Activated CD4-positive, alpha-beta T cell treated with anti-CD3 and anti-CD28 coated beads for 36 hours (primary cell): ENCODE results near the gene THAP10. TPM values are rescaled to one million over a fixed set of nuclear protein-coding genes. Genes with fewer than 3 reads are reported as not detected.
A peak's percentile ranks its signal among the peaks of the same experiment; 100 is the strongest.

Experiments used
- ATAC-seq: fragments of 200-7000 bp; cut with Tn5 transposase; one replicate; pipeline ENCODE4 v1.10.0; 2021; ENCODE audit warnings: mild to moderate bottlenecking, moderate library complexity
- CTCF ChIA-PET: fragments of 350-600 bp; sonication (Branson Sonifier 250); formaldehyde crosslinking; loops from one replicate; lab custom pipeline; 2021; ENCODE audit warnings: antibody characterized with exemption; lab: Charles Lee
- POLR2A ChIA-PET: fragments of 350-600 bp; sonication (Branson Sonifier 250); formaldehyde crosslinking; loops from one replicate; lab custom pipeline; 2021; ENCODE audit warnings: antibody characterized with exemption, inconsistent platforms; lab: Charles Lee
- DNase-seq: peaks from one replicate; pipeline ENCODE4 v3.0.0-alpha.2; 2020
- H3K27ac Mint-ChIP-seq: one replicate; pipeline ENCODE4 v1.8.0; 2021; ENCODE audit warnings: mixed read lengths
- H3K27me3 Mint-ChIP-seq: one replicate; pipeline ENCODE4 v1.8.0; 2021; ENCODE audit warnings: mixed read lengths
- H3K36me3 Mint-ChIP-seq: one replicate; pipeline ENCODE4 v1.8.0; 2021; ENCODE audit warnings: low read depth, mixed read lengths
- H3K4me1 Mint-ChIP-seq: one replicate; pipeline ENCODE4 v1.8.0; 2021; ENCODE audit warnings: mixed read lengths
- H3K4me3 Mint-ChIP-seq: one replicate; pipeline ENCODE4 v1.8.0; 2021; ENCODE audit warnings: mild to moderate bottlenecking, moderate library complexity, mixed read lengths
- H3K9me3 Mint-ChIP-seq: one replicate; pipeline ENCODE4 v1.8.0; 2021; ENCODE audit warnings: low read depth, mixed read lengths
- intact Hi-C, 2 experiments: fragments of 100-400 bp; cut with DNase I in 1 of 2; cut with micrococcal nuclease in 1 of 2; formaldehyde crosslinking; loops; one replicate each; pipeline versions ENCODE4 v1.14.2 to v1.15.1; 2022 to 2024; cut with DNase I, micrococcal nuclease
- total RNA-seq, 2 experiments: library from RNA; stranded (reverse); gene quantifications; one replicate each; pipeline ENCODE4 v1.2.3, GENCODE V29; 2021

The THAP10 gene
- total RNA-seq, 2 experiments from 2014 or later, result 0.12 to 0.27 TPM

- Mint-ChIP-seq H3K27ac (no peak overlapping the region), H3K9me3 (no peaks in the 10 kb centered on the region), H3K36me3 (no peaks in the 10 kb centered on the region), H3K27me3 (peaks cover 11% of the 10 kb centered on the region), H3K4me3 (no peak overlapping the region), H3K4me1 (peaks cover 2% of the 10 kb centered on the region)
- DNase-seq, result no peak
- no peak for ATAC-seq
- CTCF ChIA-PET, result interaction anchor here (0.8 kb wide), 1 partner anchor 67 kb away, joined by 3 read pairs; no protein-coding TSS in a partner anchor
- intact Hi-C loops, result no loop called here
- POLR2A ChIA-PET, result no interaction called here
Measured at GRCh38 chr15:70916531-70916930, 24.3 kb upstream of the THAP10 start.

- no peaks in the 10 kb centered on the region for H3K4me1 Mint-ChIP-seq
- intact Hi-C loops, result no loop called here
- ATAC-seq, result no peak
- POLR2A ChIA-PET, result no interaction called here
- no peak overlapping the region for H3K27ac Mint-ChIP-seq
- no peak overlapping the region for H3K4me3 Mint-ChIP-seq
- DNase-seq, result no peak
- H3K9me3 Mint-ChIP-seq, result peaks cover 11% of the 10 kb centered on the region
- CTCF ChIA-PET, result no interaction called here
- H3K27me3 Mint-ChIP-seq, result peaks cover 8% of the 10 kb centered on the region
- H3K36me3 Mint-ChIP-seq, result no peaks in the 10 kb centered on the region
Measured at GRCh38 chr15:70912187-70912586, 20.0 kb upstream of the THAP10 start.

- no peak overlapping the region for H3K4me3 Mint-ChIP-seq
- H3K27me3 Mint-ChIP-seq, result peaks cover 10% of the 10 kb centered on the region
- intact Hi-C loops, result no loop called here
- no peaks in the 10 kb centered on the region for H3K36me3 Mint-ChIP-seq
- ChIA-PET CTCF (no interaction called here), POLR2A (no interaction called here)
- H3K27ac Mint-ChIP-seq, result no peak overlapping the region
- H3K4me1 Mint-ChIP-seq, result no peaks in the 10 kb centered on the region
- H3K9me3 Mint-ChIP-seq, result peaks cover 11% of the 10 kb centered on the region
- DNase-seq (no peak), ATAC-seq (no peak)
Measured at GRCh38 chr15:70910958-70911357, 18.7 kb upstream of the THAP10 start.

- H3K4me3 Mint-ChIP-seq, result no peak overlapping the region
- no peak for DNase-seq
- intact Hi-C loops, result no loop called here
- H3K36me3 Mint-ChIP-seq, result no peaks in the 10 kb centered on the region
- no peak for ATAC-seq
- H3K27me3 Mint-ChIP-seq, result peaks cover 11% of the 10 kb centered on the region
- ChIA-PET POLR2A (no interaction called here), CTCF (interaction anchor here (1.4 kb wide), 1 partner anchor 83 kb away, joined by 3 read pairs; no protein-coding TSS in a partner anchor)
- no peak overlapping the region for H3K27ac Mint-ChIP-seq
- no peaks in the 10 kb centered on the region for H3K4me1 Mint-ChIP-seq
- H3K9me3 Mint-ChIP-seq, result peaks cover 11% of the 10 kb centered on the region
Measured at GRCh38 chr15:70907784-70908471, 15.7 kb upstream of the THAP10 start.

- CTCF ChIA-PET, result interaction anchor here (0.6 to 2.0 kb wide), 7 partner anchors 14 to 105 kb away, joined by 3 to 8 read pairs (median 3); partner anchors contain the start of gene LRRC49
- POLR2A ChIA-PET, result no interaction called here
- Mint-ChIP-seq H3K4me3 (no peak overlapping the region), H3K9me3 (peaks cover 11% of the 10 kb centered on the region), H3K27ac (no peak overlapping the region), H3K4me1 (no peaks in the 10 kb centered on the region), H3K27me3 (peaks cover 15% of the 10 kb centered on the region), H3K36me3 (no peaks in the 10 kb centered on the region)
- intact Hi-C loops, result no loop called here
- ATAC-seq (no peak), DNase-seq (no peak)
Measured at GRCh38 chr15:70906842-70907241, 14.6 kb upstream of the THAP10 start.

- ATAC-seq, result no peak
- CTCF ChIA-PET, result no interaction called here
- intact Hi-C loops, result no loop called here
Measured at GRCh38 chr15:70902107-70902506, 9.9 kb upstream of the THAP10 start.

GRCh38 chr15:70892912-70893560 lies 803 bp upstream of the THAP10 start:
- intact Hi-C loops, result loop anchor here in 1 of 2 experiments (1.0 kb wide), 1 partner anchor 130 kb away; the partner anchor contains the start of gene UACA
- peaks cover 41% of the 10 kb centered on the region for H3K27me3 Mint-ChIP-seq
- DNase-seq (peak; percentile 13), ATAC-seq (no peak)
- no peaks in the 10 kb centered on the region for H3K9me3 Mint-ChIP-seq
- no peaks in the 10 kb centered on the region for H3K36me3 Mint-ChIP-seq
- H3K4me1 Mint-ChIP-seq, result peaks cover 9% of the 10 kb centered on the region
- ChIA-PET CTCF (interaction anchor here (0.5 to 1.7 kb wide), 5 partner anchors 14 to 1483 kb away, joined by 3 to 8 read pairs (median 3); partner anchors contain the start of gene HEXA), POLR2A (no interaction called here)
- H3K27ac Mint-ChIP-seq, result peak overlapping the region; percentile 70
- peak overlapping the region; percentile 84 for H3K4me3 Mint-ChIP-seq

More at GRCh38 chr15:70902107-70902506, 9.9 kb upstream of the THAP10 start:
- no peak overlapping the region for H3K4me3 Mint-ChIP-seq
- POLR2A ChIA-PET, result no interaction called here
- no peak overlapping the region for H3K27ac Mint-ChIP-seq
- no peaks in the 10 kb centered on the region for H3K9me3 Mint-ChIP-seq
- no peak for DNase-seq
- no peaks in the 10 kb centered on the region for H3K4me1 Mint-ChIP-seq
- peaks cover 18% of the 10 kb centered on the region for H3K27me3 Mint-ChIP-seq
- no peaks in the 10 kb centered on the region for H3K36me3 Mint-ChIP-seq

- CTCF ChIA-PET, result no interaction called here
- H3K9me3 Mint-ChIP-seq, result no peaks in the 10 kb centered on the region
Measured at GRCh38 chr15:70882361-70882760, 9.9 kb downstream of the THAP10 start.

GRCh38 chr15:70880781-70881180 lies 11.5 kb downstream of the THAP10 start:
- Mint-ChIP-seq H3K4me3 (no peak overlapping the region), H3K4me1 (peaks cover 3% of the 10 kb centered on the region), H3K9me3 (no peaks in the 10 kb centered on the region), H3K27ac (no peak overlapping the region), H3K36me3 (no peaks in the 10 kb centered on the region), H3K27me3 (peaks cover 27% of the 10 kb centered on the region)
- ChIA-PET CTCF (interaction anchor here (0.6 to 1.8 kb wide), 2 partner anchors 26 to 158 kb away, joined by 3 to 4 read pairs; no protein-coding TSS in a partner anchor), POLR2A (no interaction called here)
- ATAC-seq (no peak), DNase-seq (no peak)
- intact Hi-C loops, result no loop called here

More at GRCh38 chr15:70882361-70882760, 9.9 kb downstream of the THAP10 start:
- Mint-ChIP-seq H3K27me3 (peaks cover 22% of the 10 kb centered on the region), H3K36me3 (no peaks in the 10 kb centered on the region), H3K27ac (no peak overlapping the region), H3K4me1 (peaks cover 3% of the 10 kb centered on the region), H3K4me3 (no peak overlapping the region)
- intact Hi-C loops, result no loop called here
- POLR2A ChIA-PET, result no interaction called here
- ATAC-seq, result peak; percentile 60
- DNase-seq, result no peak

GRCh38 chr15:70879401-70879800 lies 12.8 kb downstream of the THAP10 start:
- Mint-ChIP-seq H3K27me3 (peaks cover 28% of the 10 kb centered on the region), H3K9me3 (no peaks in the 10 kb centered on the region), H3K36me3 (no peaks in the 10 kb centered on the region), H3K4me3 (no peak overlapping the region), H3K27ac (no peak overlapping the region), H3K4me1 (peaks cover 3% of the 10 kb centered on the region)
- intact Hi-C loops, result no loop called here
- CTCF ChIA-PET, result interaction anchor here (0.7 to 1.2 kb wide), 2 partner anchors 14 to 373 kb away, joined by 3 read pairs; partner anchors contain the start of gene LRRC49
- POLR2A ChIA-PET, result no interaction called here
- no peak for DNase-seq
- ATAC-seq, result no peak

GRCh38 chr15:70876683-70877082 lies 15.6 kb downstream of the THAP10 start:
- CTCF ChIA-PET, result no interaction called here
- H3K9me3 Mint-ChIP-seq, result no peaks in the 10 kb centered on the region

More at GRCh38 chr15:70876683-70877082, 15.6 kb downstream of the THAP10 start:
- DNase-seq (no peak), ATAC-seq (no peak)
- Mint-ChIP-seq H3K27ac (no peak overlapping the region), H3K27me3 (peaks cover 30% of the 10 kb centered on the region), H3K36me3 (no peaks in the 10 kb centered on the region), H3K4me1 (no peaks in the 10 kb centered on the region), H3K4me3 (no peak overlapping the region)
- POLR2A ChIA-PET, result no interaction called here
- intact Hi-C loops, result no loop called here
